ENCODE data around the gene TET3. TPM values are rescaled to one million over a fixed set of nuclear protein-coding genes. Genes with fewer than 3 reads are reported as not detected.

Gene TET3
- total RNA-seq, 1 donor = 21.0 TPM

DNA sequence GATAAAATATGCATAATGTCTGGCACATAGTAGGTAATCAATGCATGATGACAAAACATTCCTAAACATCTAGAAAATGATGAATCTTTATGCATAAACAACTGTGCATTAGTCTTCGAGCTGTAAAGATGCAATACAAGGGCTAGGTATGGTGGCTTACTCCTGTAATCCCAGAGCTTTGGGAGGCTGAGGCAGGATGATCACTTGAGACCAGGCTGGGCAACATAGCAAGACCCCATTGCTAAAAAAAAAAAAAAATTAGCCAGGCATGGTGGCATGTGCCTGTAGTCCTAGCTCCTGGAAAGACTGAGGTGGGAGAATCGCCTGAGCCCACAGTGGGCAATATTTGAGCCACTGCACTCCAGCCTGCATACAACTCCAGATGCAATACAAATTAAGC, 5.3 kb downstream of the TET3 start:
- H3K4me3 ChIP-seq (ENCODE audit: low read length) = no peak overlapping the region
- H3K9me3 ChIP-seq (ENCODE audit: low read depth, low read length) = no peaks in the 10 kb centered on the region
- H3K27me3 ChIP-seq (ENCODE audit: insufficient read depth, low read length) = no peaks in the 10 kb centered on the region
- peaks cover 71% of the 10 kb centered on the region for H3K4me1 ChIP-seq (ENCODE audit: insufficient read depth, low read length)

DNA sequence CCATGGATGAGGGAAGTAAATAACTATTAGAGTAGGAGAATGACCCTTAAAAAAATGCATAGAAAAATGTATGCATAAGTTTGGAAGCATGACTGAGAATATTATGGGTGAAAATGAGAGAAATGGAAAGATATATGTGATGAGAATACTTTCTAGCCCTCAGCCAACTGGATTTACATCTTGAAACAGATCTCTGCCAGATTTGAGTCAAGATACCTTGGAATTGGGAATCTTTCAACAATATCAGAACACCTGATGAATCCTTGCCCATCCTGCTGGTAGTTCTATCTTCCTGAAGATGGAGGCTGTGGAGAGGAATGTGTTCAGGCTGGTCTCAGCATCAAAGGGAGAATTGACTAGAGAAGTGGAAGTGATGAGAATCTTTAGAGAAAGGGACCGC, 5.8 kb downstream of the TET3 start:
- Histone ChIP-seq H3K9me3 (ENCODE audit: low read depth, low read length) (no peaks in the 10 kb centered on the region), H3K4me3 (ENCODE audit: low read length) (no peak overlapping the region), H3K4me1 (ENCODE audit: insufficient read depth, low read length) (peaks cover 77% of the 10 kb centered on the region), H3K27me3 (ENCODE audit: insufficient read depth, low read length) (no peaks in the 10 kb centered on the region)

- Histone ChIP-seq H3K4me3 (ENCODE audit: low read length) (no peak overlapping the region), H3K27me3 (ENCODE audit: insufficient read depth, low read length) (no peaks in the 10 kb centered on the region), H3K9me3 (ENCODE audit: low read depth, low read length) (no peaks in the 10 kb centered on the region), H3K4me1 (ENCODE audit: insufficient read depth, low read length) (peaks cover 77% of the 10 kb centered on the region)
These were observed 7.3 kb downstream of the TET3 start for GRCh38 chr2:73992036-73992435.

GRCh38 chr2:73993376-73993775, 8.7 kb downstream of the TET3 start:
- no peak overlapping the region for H3K4me3 ChIP-seq (ENCODE audit: low read length)
- peaks cover 77% of the 10 kb centered on the region for H3K4me1 ChIP-seq (ENCODE audit: insufficient read depth, low read length)
- H3K27me3 ChIP-seq (ENCODE audit: insufficient read depth, low read length) = no peaks in the 10 kb centered on the region
- no peaks in the 10 kb centered on the region for H3K9me3 ChIP-seq (ENCODE audit: low read depth, low read length)

- Histone ChIP-seq H3K27me3 (ENCODE audit: insufficient read depth, low read length) (no peaks in the 10 kb centered on the region), H3K4me3 (ENCODE audit: low read length) (no peak overlapping the region), H3K9me3 (ENCODE audit: low read depth, low read length) (no peaks in the 10 kb centered on the region), H3K4me1 (ENCODE audit: insufficient read depth, low read length) (peaks cover 77% of the 10 kb centered on the region)
These were observed 9.1 kb downstream of the TET3 start for GRCh38 chr2:73993778-73994177.

DNA sequence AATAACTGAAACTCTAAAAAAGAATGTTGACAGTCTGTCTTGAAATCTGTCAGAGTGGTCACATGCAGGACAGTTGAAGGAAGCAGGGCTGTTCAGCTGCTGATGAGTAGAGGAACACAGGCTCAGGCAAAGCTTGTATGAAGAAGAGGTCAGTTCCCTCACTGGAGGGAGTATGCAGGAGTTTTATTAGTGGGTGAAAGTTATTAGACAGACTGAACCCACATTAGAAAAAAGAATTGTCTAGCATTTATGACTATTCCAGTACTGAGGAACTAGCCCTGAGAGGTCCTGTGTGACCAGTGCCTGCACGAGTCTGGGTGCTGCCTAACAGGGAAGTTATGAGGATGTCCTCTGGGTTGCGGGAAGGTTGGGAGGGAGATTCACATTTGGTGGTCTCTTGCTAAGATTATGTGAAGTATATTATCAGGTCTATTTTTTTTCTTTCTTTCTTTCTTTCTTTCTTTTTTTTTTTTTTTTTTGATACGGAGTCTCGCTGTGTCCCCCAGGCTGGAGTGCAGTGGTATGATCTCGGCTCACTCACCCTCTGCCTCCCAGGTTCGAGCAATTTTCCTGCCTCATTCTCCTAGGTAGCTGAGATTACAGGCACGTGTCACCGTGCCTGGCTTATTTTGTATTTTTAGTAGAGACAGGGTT, 9.6 kb downstream of the TET3 start:
- no peaks in the 10 kb centered on the region for H3K27me3 ChIP-seq (ENCODE audit: insufficient read depth, low read length)
- H3K4me3 ChIP-seq (ENCODE audit: low read length) = no peak overlapping the region
- H3K4me1 ChIP-seq (ENCODE audit: insufficient read depth, low read length) = peaks cover 76% of the 10 kb centered on the region
- no peaks in the 10 kb centered on the region for H3K9me3 ChIP-seq (ENCODE audit: low read depth, low read length)

DNA sequence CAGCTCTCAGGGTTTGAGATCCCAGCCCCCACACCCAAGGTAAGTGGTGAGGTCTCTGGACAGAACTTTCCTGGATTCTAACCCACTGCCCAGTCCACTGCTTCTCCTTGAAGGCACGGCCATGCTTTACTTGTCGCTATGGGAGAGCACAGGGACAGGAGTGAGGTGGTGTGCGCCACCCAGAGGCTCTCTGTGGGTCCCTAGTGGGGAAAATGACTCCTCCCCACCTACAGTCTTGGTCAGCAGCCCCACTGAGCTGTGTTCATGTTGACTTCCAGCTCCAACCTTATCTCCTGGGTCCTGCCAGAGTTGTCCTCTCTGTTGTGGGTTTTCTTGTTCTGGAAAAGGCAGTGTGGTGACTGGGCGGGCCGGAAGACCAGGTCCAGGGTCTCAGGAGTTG, 11.1 kb downstream of the TET3 start:
- Histone ChIP-seq H3K4me1 (ENCODE audit: insufficient read depth, low read length) (peaks cover 76% of the 10 kb centered on the region), H3K4me3 (ENCODE audit: low read length) (no peak overlapping the region), H3K27me3 (ENCODE audit: insufficient read depth, low read length) (no peaks in the 10 kb centered on the region), H3K9me3 (ENCODE audit: low read depth, low read length) (no peaks in the 10 kb centered on the region)

DNA sequence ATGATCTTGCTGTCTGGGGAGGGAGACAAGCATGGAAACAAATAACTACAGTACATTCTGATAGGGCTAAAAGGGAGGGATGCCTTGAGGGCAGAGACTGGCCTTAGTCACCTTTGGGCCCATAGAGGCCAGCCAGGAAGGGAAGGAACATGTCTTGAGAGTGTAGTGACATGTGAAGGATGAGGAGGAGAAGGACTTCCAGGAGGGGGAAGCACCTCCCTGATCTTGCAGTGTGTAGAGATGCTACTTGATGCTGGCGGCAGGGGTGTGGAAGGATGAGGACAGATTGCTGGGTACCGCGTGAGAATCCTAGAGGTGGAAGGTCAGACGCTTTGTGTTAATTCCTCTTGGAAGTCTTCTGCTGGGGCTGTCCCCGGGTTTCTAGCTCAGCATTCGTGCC, 13.1 kb downstream of the TET3 start:
- Histone ChIP-seq H3K4me1 (ENCODE audit: insufficient read depth, low read length) (peaks cover 87% of the 10 kb centered on the region), H3K4me3 (ENCODE audit: low read length) (no peak overlapping the region), H3K9me3 (ENCODE audit: low read depth, low read length) (no peaks in the 10 kb centered on the region), H3K27me3 (ENCODE audit: insufficient read depth, low read length) (no peaks in the 10 kb centered on the region)

GRCh38 chr2:73998451-73998850, 13.7 kb downstream of the TET3 start:
- Histone ChIP-seq H3K4me1 (ENCODE audit: insufficient read depth, low read length) (peaks cover 85% of the 10 kb centered on the region), H3K27me3 (ENCODE audit: insufficient read depth, low read length) (no peaks in the 10 kb centered on the region), H3K9me3 (ENCODE audit: low read depth, low read length) (no peaks in the 10 kb centered on the region), H3K4me3 (ENCODE audit: low read length) (no peak overlapping the region)

GRCh38 chr2:73998933-73999332, 14.2 kb downstream of the TET3 start:
- Histone ChIP-seq H3K9me3 (ENCODE audit: low read depth, low read length) (no peaks in the 10 kb centered on the region), H3K4me1 (ENCODE audit: insufficient read depth, low read length) (peaks cover 84% of the 10 kb centered on the region), H3K4me3 (ENCODE audit: low read length) (no peak overlapping the region), H3K27me3 (ENCODE audit: insufficient read depth, low read length) (no peaks in the 10 kb centered on the region)

GRCh38 chr2:73999881-74000597, 15.3 kb downstream of the TET3 start:
- Histone ChIP-seq H3K9me3 (ENCODE audit: low read depth, low read length) (no peaks in the 10 kb centered on the region), H3K4me3 (ENCODE audit: low read length) (no peak overlapping the region), H3K27me3 (ENCODE audit: insufficient read depth, low read length) (no peaks in the 10 kb centered on the region), H3K4me1 (ENCODE audit: insufficient read depth, low read length) (peaks cover 79% of the 10 kb centered on the region)

DNA sequence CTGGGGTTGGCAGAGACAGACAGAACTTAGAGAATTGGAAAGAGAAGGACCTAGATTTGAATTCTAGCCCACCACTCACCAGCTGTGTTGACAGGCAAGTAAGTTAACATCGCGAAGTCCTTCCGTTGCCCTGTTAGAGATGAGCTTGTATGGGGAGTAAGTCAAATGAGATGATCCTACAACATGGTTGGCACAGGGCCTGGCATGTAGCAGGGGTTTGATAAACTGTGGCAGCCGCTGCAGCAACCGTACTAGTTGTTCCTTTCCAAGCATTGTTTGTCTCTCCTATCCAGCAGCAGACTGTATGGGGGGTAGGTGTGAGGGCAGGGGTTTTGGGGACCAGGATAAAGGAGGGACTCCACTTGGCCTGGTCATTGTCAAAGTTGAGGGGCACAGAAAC, 16.0 kb downstream of the TET3 start:
- peaks cover 73% of the 10 kb centered on the region for H3K4me1 ChIP-seq (ENCODE audit: insufficient read depth, low read length)

GRCh38 chr2:74001121-74001520, 16.4 kb downstream of the TET3 start:
- no peak overlapping the region for H3K4me3 ChIP-seq (ENCODE audit: low read length)
- H3K27me3 ChIP-seq (ENCODE audit: insufficient read depth, low read length) = no peaks in the 10 kb centered on the region
- peaks cover 68% of the 10 kb centered on the region for H3K4me1 ChIP-seq (ENCODE audit: insufficient read depth, low read length)
- H3K9me3 ChIP-seq (ENCODE audit: low read depth, low read length) = no peaks in the 10 kb centered on the region

More for the DNA sequence above, 16.0 kb downstream of the TET3 start:
- Histone ChIP-seq H3K9me3 (ENCODE audit: low read depth, low read length) (no peaks in the 10 kb centered on the region), H3K27me3 (ENCODE audit: insufficient read depth, low read length) (no peaks in the 10 kb centered on the region), H3K4me3 (ENCODE audit: low read length) (no peak overlapping the region)

DNA sequence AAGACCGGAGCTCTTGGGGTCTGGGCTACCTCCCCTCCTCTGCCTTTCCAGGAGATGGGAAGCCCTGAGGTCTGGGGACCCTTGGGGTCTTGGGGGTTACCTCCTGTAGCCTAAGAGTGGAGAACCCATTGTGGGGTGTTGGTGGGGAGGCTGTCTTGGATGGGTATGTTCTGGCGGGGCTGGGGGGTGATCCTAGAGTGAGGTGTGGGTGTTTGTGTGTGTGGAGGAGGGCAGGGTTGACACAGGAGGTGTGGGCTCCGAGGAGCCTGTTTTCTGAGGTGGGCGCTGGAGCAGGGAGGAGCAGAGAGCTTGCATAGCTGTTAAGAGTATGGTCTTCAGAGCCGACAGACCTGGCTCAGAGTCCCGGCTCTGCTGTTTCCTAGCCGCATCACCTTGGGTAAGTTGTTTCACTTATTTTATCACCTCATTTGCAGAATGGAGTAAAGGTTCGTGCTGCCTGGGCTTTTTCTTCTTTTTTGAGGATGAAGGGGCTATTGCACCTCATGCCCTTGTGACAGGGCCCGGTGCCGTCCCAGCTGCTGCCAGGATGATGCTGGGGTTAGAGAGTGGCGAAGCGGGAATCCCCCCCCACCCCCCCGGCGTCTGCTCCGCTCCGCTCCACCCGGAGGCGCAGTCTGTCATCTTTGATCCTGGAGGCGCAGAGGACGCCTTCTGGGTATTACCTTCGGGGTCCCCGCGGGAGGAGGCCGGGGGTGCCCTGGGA, 17.2 kb downstream of the TET3 start:
- H3K4me3 ChIP-seq (ENCODE audit: low read length) = peak overlapping the region; percentile 35
- no peaks in the 10 kb centered on the region for H3K9me3 ChIP-seq (ENCODE audit: low read depth, low read length)
- no peaks in the 10 kb centered on the region for H3K27me3 ChIP-seq (ENCODE audit: insufficient read depth, low read length)
- H3K4me1 ChIP-seq (ENCODE audit: insufficient read depth, low read length) = peaks cover 60% of the 10 kb centered on the region
